A549 (cell line): ENCODE measurements around the gene MBP. TPM values are rescaled to one million over a fixed set of nuclear protein-coding genes. Genes with fewer than 3 reads are reported as not detected.

Experiments used
- ATOH8 ChIP-seq: fragments of 250-450 bp; sonication (Bioruptor Pico); IDR thresholded peaks from 2 replicates; pipeline ENCODE4 v1.5.0; 2020; ENCODE audit warnings: low read depth, mild to moderate bottlenecking, moderate library complexity
- CBX2 ChIP-seq: fragments of 200-600 bp; sonication (generic); IDR thresholded peaks from 2 replicates; pipeline ENCODE4 v1.6.1; 2016; ENCODE audit warnings: low read depth, mild to moderate bottlenecking, borderline replicate concordance
- CHD4 ChIP-seq: fragments of 200-600 bp; sonication (generic); IDR thresholded peaks from 2 replicates; pipeline ENCODE4 v1.6.1; 2016; ENCODE audit warnings: antibody characterized with exemption, mild to moderate bottlenecking, borderline replicate concordance
- E2F6 ChIP-seq: IDR thresholded peaks from 2 replicates; pipeline ENCODE4 v1.6.1; 2012; ENCODE audit warnings: low read depth, borderline replicate concordance
- ELK1 ChIP-seq: fragments of 150-350 bp; IDR thresholded peaks from 2 replicates; pipeline ENCODE4 v1.6.1; 2014; ENCODE audit warnings: low read depth, mild to moderate bottlenecking, low read length
- EP300 ChIP-seq, 2 experiments: fragments of >200 bp; sonication (Bioruptor Twin); formaldehyde crosslinking; IDR thresholded peaks; 2 replicates in 1 of 2; 3 replicates in 1 of 2; pipeline ENCODE4 v1.6.1; 2016 to 2017
- ESRRA ChIP-seq: fragments of 150-350 bp; IDR thresholded peaks from 2 replicates; pipeline ENCODE4 v1.6.1; 2014; ENCODE audit warnings: mild to moderate bottlenecking, low read length, borderline replicate concordance
- FOSB ChIP-seq: fragments of 250-450 bp; sonication (Bioruptor Pico); IDR thresholded peaks from 2 replicates; pipeline ENCODE4 v1.5.0; 2020; ENCODE audit warnings: mild to moderate bottlenecking, moderate library complexity
- GATA3 ChIP-seq: IDR thresholded peaks from 2 replicates; pipeline ENCODE4 v1.6.1; 2012; ENCODE audit warnings: borderline replicate concordance
- HDAC2 ChIP-seq: fragments of 200-600 bp; sonication (generic); IDR thresholded peaks from 2 replicates; pipeline ENCODE4 v1.6.1; 2016
- HOXA7 ChIP-seq: fragments of 250-450 bp; sonication (Bioruptor Pico); IDR thresholded peaks from 2 replicates; pipeline ENCODE4 v1.5.0; 2020; ENCODE audit warnings: mild to moderate bottlenecking, moderate library complexity
- HOXB13 ChIP-seq: fragments of 250-450 bp; sonication (Bioruptor Pico); IDR thresholded peaks from 2 replicates; pipeline ENCODE4 v1.5.0; 2020; ENCODE audit warnings: low read depth, mild to moderate bottlenecking, moderate library complexity
- HOXB5 ChIP-seq: fragments of 250-450 bp; sonication (Bioruptor Pico); IDR thresholded peaks from 2 replicates; pipeline ENCODE4 v1.5.0; 2020; ENCODE audit warnings: mild to moderate bottlenecking, moderate library complexity
- JUN ChIP-seq, 2 experiments: fragments of >200 bp; sonication (Bioruptor Twin); formaldehyde crosslinking; IDR thresholded peaks; 2 replicates in 1 of 2; 3 replicates in 1 of 2; pipeline ENCODE4 v1.6.1; 2016 to 2017
- JUNB ChIP-seq: fragments of >200 bp; sonication (Bioruptor Twin); formaldehyde crosslinking; IDR thresholded peaks from 2 replicates; pipeline ENCODE4 v1.6.1; 2016
- KDM1A ChIP-seq: fragments of 200-600 bp; sonication (generic); IDR thresholded peaks from 2 replicates; pipeline ENCODE4 v1.6.1; 2016; ENCODE audit warnings: low read depth, mild to moderate bottlenecking
- KDM5A ChIP-seq: fragments of 200-600 bp; sonication (generic); IDR thresholded peaks from 2 replicates; pipeline ENCODE4 v1.6.1; 2016; ENCODE audit warnings: antibody characterized with exemption, mild to moderate bottlenecking
- MAFK ChIP-seq: fragments of 450-650 bp; IDR thresholded peaks from 2 replicates; pipeline ENCODE4 v1.6.1; 2014; ENCODE audit not compliant: partially characterized antibody
- MAX ChIP-seq: IDR thresholded peaks from 2 replicates; pipeline ENCODE4 v1.6.1; 2012
- NR3C1 ChIP-seq: fragments of >200 bp; sonication (Bioruptor Twin); formaldehyde crosslinking; IDR thresholded peaks from 3 replicates; pipeline ENCODE4 v1.6.1; 2017
- PHF8 ChIP-seq: fragments of 200-600 bp; sonication (generic); IDR thresholded peaks from 2 replicates; pipeline ENCODE4 v1.6.1; 2016; ENCODE audit warnings: low read depth, mild to moderate bottlenecking, antibody characterized with exemption, moderate library complexity, borderline replicate concordance
- RAD21 ChIP-seq, 2 experiments: fragments of >200 bp in 1 of 2; sonication (Bioruptor Twin) in 1 of 2; formaldehyde crosslinking in 1 of 2; IDR thresholded peaks in 1 of 2; conservative IDR thresholded peaks in 1 of 2; 2 replicates in 1 of 2; 3 replicates in 1 of 2; pipeline ENCODE4 v1.6.1; 2012 to 2018; ENCODE audit warnings: inconsistent platforms in 1 of 2
- REST ChIP-seq: fragments of 200-600 bp; sonication (generic); IDR thresholded peaks from 2 replicates; pipeline ENCODE4 v1.6.1; 2016; ENCODE audit warnings: antibody characterized with exemption, mild to moderate bottlenecking, moderate library complexity
- RFX5 ChIP-seq: fragments of 450-650 bp; IDR thresholded peaks from 2 replicates; pipeline ENCODE4 v1.7.1; 2014; ENCODE audit warnings: antibody characterized with exemption, mild to moderate bottlenecking, moderate library complexity
- RNF2 ChIP-seq: fragments of 200-600 bp; sonication (generic); IDR thresholded peaks from 2 replicates; pipeline ENCODE4 v1.6.1; 2016; ENCODE audit warnings: low read depth, mild to moderate bottlenecking, antibody characterized with exemption, moderate library complexity, borderline replicate concordance
- SREBF2 ChIP-seq: fragments of 450-650 bp; IDR thresholded peaks from 2 replicates; pipeline ENCODE4 v1.6.1; 2014; ENCODE audit warnings: mild to moderate bottlenecking, moderate library complexity
- TP53 ChIP-seq: fragments of 250-450 bp; sonication (Bioruptor Pico); IDR thresholded peaks from 2 replicates; pipeline ENCODE4 v1.5.0; 2021; ENCODE audit warnings: mild to moderate bottlenecking, moderate library complexity
- ZC3H11A ChIP-seq: fragments of 450-650 bp; IDR thresholded peaks from 2 replicates; pipeline ENCODE4 v1.6.1; 2014; ENCODE audit warnings: antibody characterized with exemption, mild to moderate bottlenecking
- ZFP36 ChIP-seq: fragments of 450-650 bp; IDR thresholded peaks from 2 replicates; pipeline ENCODE4 v1.6.1; 2014; ENCODE audit warnings: borderline replicate concordance; ENCODE audit not compliant: partially characterized antibody
- ZSCAN20 ChIP-seq: fragments of 250-450 bp; sonication (Bioruptor Pico); IDR thresholded peaks from 2 replicates; pipeline ENCODE4 v1.8.0; 2022; ENCODE audit warnings: mild to moderate bottlenecking, moderate library complexity
- polyA plus RNA-seq, 4 experiments: library from polyadenylated mRNA; depleted of rRNA in 3 of 4; stranded (reverse); fragments of >200 nt; fragmentation: RNase III in 1 of 4; extraction: RNeasy Plus Mini Kit Qiagen cat#74134 plus additional on column Dnase treatment in 1 of 4; gene quantifications; 2 replicates in 3 of 4; 3 replicates in 1 of 4; pipeline ENCODE4 v1.2.3, GENCODE V29; 2011 to 2017

The MBP gene
- polyA plus RNA-seq, 2 of the 4 experiments (the other 2 are of a cell fraction), result 8.6 to 33.1 TPM

- TF ChIP-seq ATOH8 (peak; percentile 7; the same call in 1 of the 2 replicates), JUN (IDR thresholded peaks at IDR 0.05) (peak; percentile 29 to 74; a peak in 1 of 5 replicates), REST (no peak), KDM1A (no peak), SREBF2 (no peak), KDM5A (no peak), CHD4 (no peak), FOSB (CRISPR knock-in tag) (0 out of 2 replicates have a peak, but pooled peaks have one; percentile 35), HOXB13 (CRISPR knock-in tag) (peak; percentile 79; the same call in 1 of the 2 replicates), GATA3 (peak; percentile 41; the same call in 1 of the 2 replicates), ZC3H11A (no peak), ESRRA (no peak), HDAC2 (no peak), TP53 (CRISPR knock-in tag) (no peak), CBX2 (no peak), ELK1 (no peak), HOXB5 (CRISPR knock-in tag) (no peak), PHF8 (no peak), MAFK (peak; percentile 97), MAX (peak; percentile 81), NR3C1 (no peak), RFX5 (no peak), JUNB (peak; percentile 73), RAD21 (conservative IDR thresholded peaks at IDR 0.05 in 1 of 2, IDR thresholded peaks at IDR 0.05 in 1 of 2) (peak; percentile 6 to 18; a peak in 1 of 5 replicates), EP300 (IDR thresholded peaks at IDR 0.05) (peak; percentile 24 to 51; a peak in 2 of 5 replicates), ZFP36 (no peak), RNF2 (no peak), ZSCAN20 (CRISPR knock-in tag) (no peak), HOXA7 (CRISPR knock-in tag) (no peak), E2F6 (0 out of 2 replicates have a peak, but pooled peaks have one; percentile 23)
Observed at GRCh38 chr18:77127769-77128671, 4.6 kb downstream of the MBP start (continued).
